Mammary epithelial cell (primary cell): Measurements from ENCODE around the gene WDSUB1.

Experiments
- EZH2 ChIP-seq: IDR thresholded peaks from 2 replicates; pipeline ENCODE4 v1.6.1; 2012; ENCODE audit warnings: low read length, inconsistent platforms, borderline replicate concordance
- TF ChIP-seq, protein P1 (sequence below), 2 donors: IDR thresholded peaks in 1 of 2; conservative IDR thresholded peaks in 1 of 2; 2 replicates each; pipeline ENCODE4 v1.5.1; 2011 to 2012; ENCODE audit warnings: inconsistent platforms in 2 of 2, low read length in 2 of 2, mild to moderate bottlenecking in 2 of 2, control low read depth in 1 of 2, low read depth in 1 of 2; ENCODE audit not compliant: insufficient read depth in 1 of 2; ENCODE audit errors: extremely low read depth in 1 of 2

GRCh38 chr2:159200498-159200897, 86.0 kb downstream of the WDSUB1 start:
- TF ChIP-seq, protein P1, sequence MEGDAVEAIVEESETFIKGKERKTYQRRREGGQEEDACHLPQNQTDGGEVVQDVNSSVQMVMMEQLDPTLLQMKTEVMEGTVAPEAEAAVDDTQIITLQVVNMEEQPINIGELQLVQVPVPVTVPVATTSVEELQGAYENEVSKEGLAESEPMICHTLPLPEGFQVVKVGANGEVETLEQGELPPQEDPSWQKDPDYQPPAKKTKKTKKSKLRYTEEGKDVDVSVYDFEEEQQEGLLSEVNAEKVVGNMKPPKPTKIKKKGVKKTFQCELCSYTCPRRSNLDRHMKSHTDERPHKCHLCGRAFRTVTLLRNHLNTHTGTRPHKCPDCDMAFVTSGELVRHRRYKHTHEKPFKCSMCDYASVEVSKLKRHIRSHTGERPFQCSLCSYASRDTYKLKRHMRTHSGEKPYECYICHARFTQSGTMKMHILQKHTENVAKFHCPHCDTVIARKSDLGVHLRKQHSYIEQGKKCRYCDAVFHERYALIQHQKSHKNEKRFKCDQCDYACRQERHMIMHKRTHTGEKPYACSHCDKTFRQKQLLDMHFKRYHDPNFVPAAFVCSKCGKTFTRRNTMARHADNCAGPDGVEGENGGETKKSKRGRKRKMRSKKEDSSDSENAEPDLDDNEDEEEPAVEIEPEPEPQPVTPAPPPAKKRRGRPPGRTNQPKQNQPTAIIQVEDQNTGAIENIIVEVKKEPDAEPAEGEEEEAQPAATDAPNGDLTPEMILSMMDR (conservative IDR thresholded peaks at IDR 0.05 in 1 of 2, IDR thresholded peaks at IDR 0.05 in 1 of 2; ENCODE audit: extremely low read depth in 1 of 2, insufficient read depth in 1 of 2, low read depth in 1 of 2, low read length in 2 of 2): no peak
- TF ChIP-seq EZH2: no peak
